ENCODE data around the gene CATSPER2.
"Not testable (repeated sequence)": the region's sequence is repeated elsewhere in the genome, so short reads cannot be mapped to it uniquely, and the experiment has no call there.

The CATSPER2 gene

GRCh38 chr15:43648649-43649429, at the start of gene CATSPER2:
Gene CATSPER2 (minus strand): TSS chr15:43648844. CDS start chr15:43648061, 783 bp downstream.
- no peak for DNase-seq
- Histone ChIP-seq H3K4me2 (ENCODE audit: low read depth, low read length) (no peak within 1 kb of the TSS), H3K4me1 (ENCODE audit: low read length) (no peaks in the 10 kb centered on the region), H3K9me2 (replicated peaks; ENCODE audit: insufficient read depth, low read length) (no peaks in the 10 kb centered on the region), H3K9me3 (replicated peaks; ENCODE audit: insufficient read depth, low read length) (no peaks in the 10 kb centered on the region), H3K36me3 (replicated peaks; ENCODE audit: insufficient read depth, low read length) (no peaks in the 10 kb centered on the region), H3F3A (ENCODE audit: insufficient read depth, low read length) (no peaks in the 10 kb centered on the region), H3K9ac (ENCODE audit: low read length) (no peak within 1 kb of the TSS), H2AFZ (ENCODE audit: low read length) (no peak within 1 kb of the TSS), H3K4me3 (ENCODE audit: low read length) (no peak within 1 kb of the TSS), H3K79me2 (ENCODE audit: low read length) (no peaks in the 10 kb centered on the region), H3K27ac (ENCODE audit: low read length) (no peak within 1 kb of the TSS), H3K27me3 (replicated peaks; ENCODE audit: insufficient read depth, low read length) (no peaks in the 10 kb centered on the region), H4K20me1 (ENCODE audit: insufficient read depth, low read length) (no peaks in the 10 kb centered on the region)
- TF ChIP-seq EZH2phosphoT487 (IDR thresholded peaks at IDR 0.05; ENCODE audit: low read length) (no peak), CTCF (IDR thresholded peaks at IDR 0.05; ENCODE audit: low read length) (no peak), EZH2 (optimal IDR thresholded peaks at IDR 0.05; ENCODE audit: low read depth, low read length) (no peak)

- not testable (repeated sequence) for DNase-seq; H3K4me2 ChIP-seq (ENCODE audit: low read depth, low read length); H3K9me3 ChIP-seq (replicated peaks; ENCODE audit: insufficient read depth, low read length); H3K27ac ChIP-seq (ENCODE audit: low read length); H3K4me1 ChIP-seq (ENCODE audit: low read length); H3K79me2 ChIP-seq (ENCODE audit: low read length); H3K27me3 ChIP-seq (replicated peaks; ENCODE audit: insufficient read depth, low read length); H4K20me1 ChIP-seq (ENCODE audit: insufficient read depth, low read length); H3K9me2 ChIP-seq (replicated peaks; ENCODE audit: insufficient read depth, low read length); H3F3A ChIP-seq (ENCODE audit: insufficient read depth, low read length); H2AFZ ChIP-seq (ENCODE audit: low read length); H3K36me3 ChIP-seq (replicated peaks; ENCODE audit: insufficient read depth, low read length); H3K9ac ChIP-seq (ENCODE audit: low read length); H3K4me3 ChIP-seq (ENCODE audit: low read length)
Measured at GRCh38 chr15:43693148-43694022, 44.7 kb upstream of the CATSPER2 start, which contains the start of gene CKMT1A. Gene CKMT1A (plus strand): TSS chr15:43693859. CDS start chr15:43694051, 192 bp downstream.

- not testable (repeated sequence) for DNase-seq; H3K79me2 ChIP-seq (ENCODE audit: low read length); H2AFZ ChIP-seq (ENCODE audit: low read length); H3K4me2 ChIP-seq (ENCODE audit: low read depth, low read length); H3K36me3 ChIP-seq (replicated peaks; ENCODE audit: insufficient read depth, low read length); H4K20me1 ChIP-seq (ENCODE audit: insufficient read depth, low read length); H3K9me2 ChIP-seq (replicated peaks; ENCODE audit: insufficient read depth, low read length); H3K27ac ChIP-seq (ENCODE audit: low read length); H3K9ac ChIP-seq (ENCODE audit: low read length); H3K27me3 ChIP-seq (replicated peaks; ENCODE audit: insufficient read depth, low read length); H3K4me3 ChIP-seq (ENCODE audit: low read length); H3F3A ChIP-seq (ENCODE audit: insufficient read depth, low read length); H3K4me1 ChIP-seq (ENCODE audit: low read length); H3K9me3 ChIP-seq (replicated peaks; ENCODE audit: insufficient read depth, low read length)
Measured at GRCh38 chr15:43692679-43693078, 44.0 kb upstream of the CATSPER2 start.

- DNase-seq; H3K9me2 ChIP-seq (replicated peaks; ENCODE audit: insufficient read depth, low read length); H3K79me2 ChIP-seq (ENCODE audit: low read length); H3K27ac ChIP-seq (ENCODE audit: low read length); H3F3A ChIP-seq (ENCODE audit: insufficient read depth, low read length); H3K4me2 ChIP-seq (ENCODE audit: low read depth, low read length); H4K20me1 ChIP-seq (ENCODE audit: insufficient read depth, low read length); H3K27me3 ChIP-seq (replicated peaks; ENCODE audit: insufficient read depth, low read length); H2AFZ ChIP-seq (ENCODE audit: low read length); H3K9ac ChIP-seq (ENCODE audit: low read length); H3K4me1 ChIP-seq (ENCODE audit: low read length); H3K4me3 ChIP-seq (ENCODE audit: low read length); H3K36me3 ChIP-seq (replicated peaks; ENCODE audit: insufficient read depth, low read length); H3K9me3 ChIP-seq (replicated peaks; ENCODE audit: insufficient read depth, low read length): not testable (repeated sequence)
Measured at GRCh38 chr15:43689604-43690301, 41.1 kb upstream of the CATSPER2 start.

- not testable (repeated sequence) for H3K36me3 ChIP-seq (replicated peaks; ENCODE audit: insufficient read depth, low read length); DNase-seq; H3K27ac ChIP-seq (ENCODE audit: low read length)
Measured at GRCh38 chr15:43674175-43674574, 25.5 kb upstream of the CATSPER2 start.

GRCh38 chr15:43666177-43666576, 17.5 kb upstream of the CATSPER2 start:
- not testable (repeated sequence) for H3K9me2 ChIP-seq (replicated peaks; ENCODE audit: insufficient read depth, low read length); H3K36me3 ChIP-seq (replicated peaks; ENCODE audit: insufficient read depth, low read length); H3K4me3 ChIP-seq (ENCODE audit: low read length); H3K27ac ChIP-seq (ENCODE audit: low read length); H3K4me2 ChIP-seq (ENCODE audit: low read depth, low read length); H4K20me1 ChIP-seq (ENCODE audit: insufficient read depth, low read length); H3K79me2 ChIP-seq (ENCODE audit: low read length); H3F3A ChIP-seq (ENCODE audit: insufficient read depth, low read length); H3K4me1 ChIP-seq (ENCODE audit: low read length); H3K9ac ChIP-seq (ENCODE audit: low read length); H3K27me3 ChIP-seq (replicated peaks; ENCODE audit: insufficient read depth, low read length); H3K9me3 ChIP-seq (replicated peaks; ENCODE audit: insufficient read depth, low read length); H2AFZ ChIP-seq (ENCODE audit: low read length); DNase-seq

More at GRCh38 chr15:43674175-43674574, 25.5 kb upstream of the CATSPER2 start:
- not testable (repeated sequence) for H3F3A ChIP-seq (ENCODE audit: insufficient read depth, low read length); H3K79me2 ChIP-seq (ENCODE audit: low read length); H3K9me2 ChIP-seq (replicated peaks; ENCODE audit: insufficient read depth, low read length); H3K9ac ChIP-seq (ENCODE audit: low read length); H3K4me1 ChIP-seq (ENCODE audit: low read length); H3K27me3 ChIP-seq (replicated peaks; ENCODE audit: insufficient read depth, low read length); H3K4me3 ChIP-seq (ENCODE audit: low read length); H3K9me3 ChIP-seq (replicated peaks; ENCODE audit: insufficient read depth, low read length); H4K20me1 ChIP-seq (ENCODE audit: insufficient read depth, low read length); H3K4me2 ChIP-seq (ENCODE audit: low read depth, low read length); H2AFZ ChIP-seq (ENCODE audit: low read length)
